ENCODE results near the gene PPM1H.

GRCh38 chr12:62950317-62950716 lies 15.4 kb upstream of the PPM1H start:
- TF ChIP-seq CTCF (IDR thresholded peaks at IDR 0.05; ENCODE audit: low read depth, low read length): no peak
- TF ChIP-seq EZH2phosphoT487 (IDR thresholded peaks at IDR 0.05; ENCODE audit: low read depth): no peak

Measured in OCI-LY3 (cell line).